GM18499 (cell line): ENCODE results near the gene DGKD.
"Not testable (repeated sequence)": the region's sequence is repeated elsewhere in the genome, so short reads cannot be mapped to it uniquely, and the experiment has no call there.

ENCODE experiments used
- ATAC-seq: cut with Tn5 transposase; IDR thresholded peaks from one replicate; pipeline ENCODE4 v1.9.1; 2021; ENCODE audit warnings: moderate number of reproducible peaks; ENCODE audit not compliant: insufficient read depth, unreplicated experiment

The DGKD gene

GRCh38 chr2:233384015-233384414 lies 29.7 kb downstream of the DGKD start:
- ATAC-seq = no peak

- ATAC-seq = no peak
These were observed 30.7 kb downstream of the DGKD start for GRCh38 chr2:233384811-233385488.

- no peak for ATAC-seq
These were observed 31.3 kb downstream of the DGKD start for GRCh38 chr2:233385489-233386044.

GRCh38 chr2:233386382-233387041 lies 32.2 kb downstream of the DGKD start:
- ATAC-seq = no peak

- ATAC-seq = no peak
These were observed 32.9 kb downstream of the DGKD start for GRCh38 chr2:233387225-233387624.

- ATAC-seq = no peak
These were observed 33.6 kb downstream of the DGKD start for GRCh38 chr2:233387667-233388528.

GRCh38 chr2:233389601-233390125 lies 35.4 kb downstream of the DGKD start:
- ATAC-seq = no peak

GRCh38 chr2:233395687-233396086 lies 41.4 kb downstream of the DGKD start:
- no peak for ATAC-seq

- not testable (repeated sequence) for ATAC-seq
These were observed 42.7 kb downstream of the DGKD start for GRCh38 chr2:233396726-233397665.

GRCh38 chr2:233399306-233400225 lies 45.3 kb downstream of the DGKD start:
- ATAC-seq = no peak

- no peak for ATAC-seq
These were observed 46.0 kb downstream of the DGKD start for GRCh38 chr2:233400341-233400740.

- no peak for ATAC-seq
These were observed 46.7 kb downstream of the DGKD start for GRCh38 chr2:233400961-233401360.

GRCh38 chr2:233402346-233402745 lies 48.1 kb downstream of the DGKD start:
- ATAC-seq = no peak

GRCh38 chr2:233402789-233403188 lies 48.5 kb downstream of the DGKD start:
- ATAC-seq = no peak

- ATAC-seq = no peak
These were observed 49.9 kb downstream of the DGKD start for GRCh38 chr2:233404222-233404621.

- ATAC-seq = no peak
These were observed 52.6 kb downstream of the DGKD start for GRCh38 chr2:233406865-233407264.

GRCh38 chr2:233407771-233408181 lies 53.5 kb downstream of the DGKD start:
- ATAC-seq = no peak
